Measurements from ENCODE around the gene PDE8B.

The PDE8B gene

DNA sequence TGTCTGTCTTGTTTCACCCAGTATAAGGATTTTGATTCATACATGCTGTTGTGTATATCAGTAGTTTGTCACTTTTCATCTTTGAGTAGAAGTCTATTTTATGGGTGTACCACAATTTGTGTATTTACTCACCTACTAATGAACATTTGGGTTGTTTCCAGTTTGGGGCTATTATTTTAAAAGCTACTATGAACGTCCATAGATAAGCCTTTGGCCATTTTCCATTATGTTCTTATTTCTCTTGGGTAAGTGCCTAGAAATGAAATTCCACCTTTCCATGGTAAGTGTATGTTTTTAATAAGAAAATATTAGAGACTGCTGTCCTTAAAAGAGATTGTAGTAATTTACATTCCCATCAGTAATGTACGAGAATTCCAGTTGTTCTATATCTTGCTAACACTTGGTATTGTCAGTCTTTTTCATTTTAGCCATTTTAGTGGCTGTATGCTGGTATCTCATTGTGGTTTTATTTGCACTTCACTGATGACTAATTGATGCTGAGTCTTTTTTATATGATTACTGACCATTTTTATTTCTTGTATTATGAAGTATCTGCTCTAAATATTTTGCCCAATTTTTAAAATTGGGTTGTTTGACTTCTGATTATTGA, 17.9 kb upstream of the PDE8B start:
- DNase-seq (ENCODE audit: low spot score): no peak

DNA sequence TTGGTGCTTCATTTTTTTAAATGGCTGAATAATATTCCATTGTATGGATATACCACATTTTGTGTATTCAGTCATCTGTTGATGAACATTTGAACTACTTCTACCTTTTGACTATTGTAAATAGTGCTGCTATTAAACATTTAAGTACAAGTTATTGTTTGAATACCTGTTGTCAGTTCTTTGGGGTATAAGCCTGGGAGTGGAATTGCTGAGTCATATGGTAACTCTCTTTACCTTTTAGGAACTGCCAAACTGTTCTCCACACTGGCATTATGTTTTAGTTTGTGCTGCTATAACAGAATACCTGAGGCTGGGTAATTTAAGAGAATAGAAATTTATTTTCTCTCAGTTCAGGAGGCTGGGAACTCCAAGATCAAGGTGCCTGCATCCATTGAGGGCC, 15.7 kb upstream of the PDE8B start:
- no peak for DNase-seq (ENCODE audit: low spot score)

DNA sequence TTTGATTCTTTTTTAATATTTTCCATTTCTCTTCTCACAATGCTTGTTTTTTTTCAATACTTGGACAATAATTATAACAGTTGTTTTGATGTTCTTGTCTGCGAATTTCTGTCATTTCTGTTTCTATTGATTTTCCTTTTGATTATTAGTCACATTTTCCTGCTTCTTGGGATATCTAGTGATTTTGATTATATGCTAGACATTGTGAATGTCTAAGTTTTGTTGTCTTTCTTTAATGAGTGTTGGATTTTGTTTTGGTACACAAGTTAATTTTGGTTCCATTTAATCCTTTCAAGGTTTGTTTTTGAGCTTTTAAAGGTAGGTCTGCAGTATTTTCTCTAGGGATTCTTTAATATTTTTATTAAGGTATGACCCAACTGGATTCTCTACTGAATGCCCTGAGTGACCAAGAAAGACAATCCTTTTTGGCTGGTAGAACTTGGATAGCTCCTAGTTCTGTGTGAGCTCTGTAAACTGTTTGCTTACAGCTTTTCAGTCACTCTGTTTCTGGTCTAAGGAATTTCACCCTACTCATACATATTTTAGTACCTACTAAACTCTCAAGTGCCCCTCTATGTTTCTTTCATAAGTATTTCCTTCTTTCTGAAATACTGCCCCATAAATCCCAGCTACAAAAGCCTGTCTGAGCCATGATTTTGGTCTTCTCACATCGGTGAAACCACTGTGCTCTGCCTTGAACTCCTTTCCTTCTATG, 12.5 kb upstream of the PDE8B start:
- no peak for DNase-seq (ENCODE audit: low spot score)

DNA sequence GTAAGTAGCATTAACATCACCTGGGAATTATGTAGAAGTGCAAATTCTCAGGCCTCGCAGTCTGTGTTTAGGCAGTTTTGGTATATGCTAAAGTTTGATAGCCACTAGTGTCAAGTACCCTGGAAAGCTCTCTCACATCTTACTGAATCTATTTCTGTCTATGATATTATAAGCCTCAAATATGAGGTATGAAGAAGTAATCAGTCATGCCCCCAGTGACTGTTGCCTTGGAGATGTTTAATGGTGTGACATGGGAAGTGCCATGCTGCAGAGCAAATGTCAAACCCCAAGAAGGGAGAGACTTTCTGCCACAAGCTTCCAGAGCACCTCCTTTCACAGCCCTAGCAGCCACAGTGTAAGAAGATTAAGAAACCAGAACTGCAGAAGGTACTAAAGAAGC, 9.8 kb upstream of the PDE8B start:
- no peak for DNase-seq (ENCODE audit: low spot score)

DNA sequence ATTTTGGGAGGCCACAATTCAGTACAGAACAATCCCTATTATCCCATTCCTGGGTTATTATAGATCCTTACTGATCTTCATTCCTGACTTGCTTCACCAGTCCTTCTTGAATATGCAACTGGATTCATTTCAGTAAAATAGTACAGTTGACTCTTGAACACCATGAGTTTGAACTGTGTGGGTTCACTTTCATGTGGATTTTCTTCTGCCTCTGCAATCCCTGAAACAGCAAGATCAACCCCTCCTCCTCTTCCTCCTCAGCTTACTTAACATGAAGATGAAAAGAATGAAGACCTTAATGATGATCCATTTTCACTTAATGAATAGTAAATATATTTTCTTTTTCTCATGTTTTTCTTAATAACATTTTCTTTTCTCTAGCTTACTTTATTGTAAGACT, 8.3 kb upstream of the PDE8B start:
- DNase-seq (ENCODE audit: low spot score): no peak

DNA sequence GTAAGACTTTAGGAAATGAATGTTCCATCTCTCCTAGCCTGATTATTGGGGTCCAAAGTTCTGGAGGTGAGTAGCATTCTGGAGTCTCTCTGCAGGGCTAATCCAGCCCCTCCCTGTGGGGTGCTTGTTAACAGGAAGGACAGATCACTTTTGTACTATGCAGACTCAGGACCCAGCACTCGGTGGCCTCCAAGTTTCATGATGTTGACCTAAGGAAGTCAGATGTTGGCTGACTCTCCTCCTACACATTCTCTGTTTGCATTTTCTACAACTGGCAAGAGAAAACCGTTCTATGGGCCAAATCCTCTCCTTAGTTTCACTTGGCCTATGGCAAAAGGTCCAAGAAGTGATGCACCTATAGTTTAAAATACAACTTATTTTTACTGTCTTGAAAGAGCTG, 5.5 kb upstream of the PDE8B start:
- no peak for DNase-seq (ENCODE audit: low spot score)

DNA sequence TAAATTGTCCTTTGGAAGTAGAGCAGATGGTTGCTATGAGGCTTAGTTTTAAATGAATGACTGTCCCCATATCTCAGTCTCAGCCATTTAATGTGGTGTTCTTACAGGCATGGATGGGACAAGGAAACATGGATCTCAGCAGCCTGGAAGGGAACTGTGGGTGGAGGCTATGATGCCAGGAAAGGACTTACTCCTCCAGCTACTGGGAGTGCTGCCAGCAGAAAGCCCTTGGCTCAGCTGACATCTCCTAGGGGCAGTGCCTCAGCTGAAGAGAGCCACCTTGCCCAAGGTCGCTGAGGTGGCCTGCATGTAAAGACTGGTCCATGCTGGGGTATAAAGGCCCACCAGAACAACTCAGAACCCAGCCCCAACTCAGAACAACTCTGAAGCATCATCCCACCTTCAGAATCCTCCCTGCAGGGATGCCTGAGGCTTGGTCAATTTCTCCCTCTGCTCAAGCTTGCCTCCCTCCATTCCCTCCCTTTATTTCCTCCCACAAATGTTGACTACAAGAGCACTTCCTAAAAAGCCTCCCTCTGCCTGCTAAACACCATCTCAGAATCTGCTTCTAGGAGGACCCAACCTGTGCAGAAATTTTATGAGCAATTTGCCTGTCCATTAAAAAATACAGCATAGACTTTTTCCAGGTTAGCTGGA, 1.8 kb upstream of the PDE8B start:
- DNase-seq (ENCODE audit: low spot score): no peak

DNA sequence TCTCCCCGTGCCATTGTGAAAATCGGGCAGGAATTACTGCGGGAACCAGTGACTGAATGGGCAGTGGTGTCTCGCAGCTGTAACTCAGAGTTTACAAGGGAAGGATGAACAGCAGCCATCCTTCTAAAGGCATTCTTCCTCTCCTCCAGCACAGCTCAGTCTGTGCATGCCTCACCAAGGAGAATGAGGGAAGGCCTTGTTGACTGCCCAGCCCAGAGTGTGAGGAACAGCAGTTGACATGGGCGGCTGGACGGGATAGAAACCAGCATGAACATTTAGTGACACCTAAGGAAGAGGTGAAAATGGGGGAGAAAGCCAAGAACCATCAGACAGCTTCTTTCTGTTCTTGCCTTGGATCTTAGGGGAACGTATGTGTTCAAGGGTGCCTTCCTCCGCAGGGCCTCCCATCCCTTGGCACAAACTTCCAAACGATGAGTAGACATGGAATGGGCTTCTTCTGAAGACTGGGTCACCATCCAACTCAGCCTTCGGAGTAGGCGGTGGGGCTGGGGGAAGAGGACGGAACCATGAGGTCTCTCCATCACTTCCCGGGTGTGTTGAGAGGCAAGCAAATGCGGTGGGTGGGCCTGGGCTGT, 887 bp upstream of the PDE8B start:
- no peak for DNase-seq (ENCODE audit: low spot score)

DNA sequence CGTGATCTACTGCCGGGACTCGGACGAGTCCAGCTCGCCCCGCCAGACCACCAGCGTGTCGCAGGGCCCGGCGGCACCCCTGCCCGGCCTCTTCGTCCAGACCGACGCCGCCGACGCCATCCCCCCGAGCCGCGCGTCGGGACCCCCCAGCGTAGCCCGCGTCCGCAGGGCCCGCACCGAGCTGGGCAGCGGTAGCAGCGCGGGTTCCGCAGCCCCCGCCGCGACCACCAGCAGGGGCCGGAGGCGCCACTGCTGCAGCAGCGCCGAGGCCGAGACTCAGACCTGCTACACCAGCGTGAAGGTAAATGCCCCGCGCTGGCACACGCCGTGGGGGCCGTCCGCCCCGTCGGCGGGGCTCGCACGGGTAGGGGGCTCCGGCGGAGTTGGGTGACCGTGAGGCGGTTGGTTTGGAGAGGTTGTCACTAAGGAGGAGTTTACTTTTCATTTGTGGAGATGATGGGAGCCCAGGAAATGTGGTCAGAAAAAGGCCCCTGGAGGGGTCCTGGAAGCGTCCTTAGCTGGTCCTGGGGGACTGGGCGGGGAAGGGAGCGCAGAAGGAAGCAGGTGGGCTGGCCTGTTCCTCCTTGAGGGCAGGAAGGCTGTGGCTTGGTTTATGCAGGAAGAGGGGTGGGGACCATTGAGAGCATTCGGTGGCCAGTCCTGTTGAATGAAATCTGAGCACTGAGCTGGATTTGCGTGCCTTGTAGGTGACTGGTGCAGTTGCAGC, 647 bp downstream of the PDE8B start:
- DNase-seq (ENCODE audit: low spot score): no peak

DNA sequence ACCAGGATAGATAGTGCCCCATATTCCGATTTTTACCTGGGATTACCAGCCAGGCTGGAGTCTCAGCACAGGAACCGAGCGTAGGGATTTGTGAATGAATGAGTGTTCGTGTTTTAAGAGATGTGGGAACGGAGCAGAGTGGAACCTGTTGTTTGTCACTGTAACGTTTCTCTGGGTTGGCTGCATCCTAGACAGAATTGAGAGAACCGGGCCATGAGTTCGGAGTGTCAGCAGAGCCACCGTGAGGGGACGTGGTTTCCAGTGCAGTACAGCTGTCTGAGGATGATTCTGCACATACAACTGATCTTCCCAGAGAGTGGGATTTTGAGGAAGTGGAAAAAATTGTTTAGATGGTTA, 1.2 kb downstream of the PDE8B start:
- no peak for DNase-seq (ENCODE audit: low spot score)

DNA sequence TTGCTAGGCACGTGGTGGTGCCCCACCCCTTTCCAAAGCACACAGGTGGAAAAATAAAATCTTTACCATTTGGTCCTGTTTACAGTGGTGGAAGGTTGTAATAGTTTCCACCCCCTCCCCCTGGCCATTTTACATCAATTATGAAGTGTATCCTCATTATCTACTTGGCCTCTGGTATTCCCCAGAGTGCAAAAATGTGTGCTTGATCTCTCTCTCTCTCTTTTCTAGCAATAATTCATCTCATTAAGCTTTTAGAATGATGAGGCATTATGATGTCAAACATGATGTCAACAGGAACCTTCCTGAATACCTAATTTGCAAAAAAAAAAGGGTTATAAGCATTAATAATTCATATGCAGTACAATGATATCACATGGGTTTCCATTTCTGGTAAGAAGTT, 3.1 kb downstream of the PDE8B start:
- DNase-seq (ENCODE audit: low spot score): no peak

DNA sequence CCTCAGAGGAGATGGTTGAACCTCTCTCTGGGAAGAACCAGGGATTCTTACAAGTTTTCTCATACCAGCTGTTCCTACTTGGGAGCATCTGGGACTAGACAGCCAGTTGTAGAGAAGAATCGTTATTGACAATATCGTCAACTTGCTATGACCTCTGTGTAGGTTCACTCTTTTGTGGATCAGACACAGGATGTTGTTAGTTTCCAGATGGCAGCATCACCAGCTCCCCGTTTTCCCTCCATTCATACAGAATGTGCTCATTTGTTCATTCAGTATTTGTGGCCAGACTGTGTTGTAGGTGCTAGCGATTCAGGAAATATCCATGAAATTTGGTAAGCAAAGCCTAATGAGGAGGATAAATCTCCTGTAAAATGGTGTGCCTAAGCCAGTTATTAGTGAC, 3.7 kb downstream of the PDE8B start:
- DNase-seq (ENCODE audit: low spot score): no peak

DNA sequence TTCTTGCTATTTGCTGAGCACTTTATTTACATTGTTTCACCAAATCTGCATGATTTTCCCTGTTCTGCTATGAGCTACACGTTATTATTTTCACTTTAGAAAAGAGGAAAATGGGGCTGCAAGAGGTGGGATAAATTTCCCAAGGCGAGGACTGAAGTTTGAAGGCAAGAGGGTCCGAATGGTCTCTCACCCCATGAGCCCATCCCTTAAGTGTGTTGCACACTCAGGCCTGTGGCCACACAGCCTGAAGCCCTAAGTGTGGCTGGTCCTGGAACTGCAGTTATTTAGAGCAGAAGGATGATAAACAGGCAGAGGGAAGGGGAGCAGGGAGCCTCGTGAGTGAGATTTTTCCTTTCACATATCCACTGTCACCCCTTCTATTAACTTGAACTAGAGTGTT, 7.8 kb downstream of the PDE8B start:
- no peak for DNase-seq (ENCODE audit: low spot score)

DNA sequence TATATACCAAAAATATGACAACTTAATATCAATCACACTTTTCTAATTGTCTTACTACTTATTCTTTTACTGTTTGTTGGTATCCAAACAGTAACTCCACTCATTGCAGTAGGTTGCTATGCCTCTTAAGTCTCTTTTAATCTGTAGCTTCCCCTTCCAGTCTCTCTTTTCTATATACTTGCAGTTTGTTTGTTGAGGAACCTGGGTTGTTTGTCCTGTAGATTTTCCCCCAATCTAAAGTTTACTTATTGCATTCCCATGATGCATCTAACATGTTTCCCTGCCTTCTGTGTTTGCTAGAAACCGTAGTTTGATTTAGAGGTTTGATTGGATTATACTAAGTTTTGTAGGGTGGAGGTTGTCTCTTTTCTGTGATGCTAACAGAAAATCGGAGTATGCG, 10.6 kb downstream of the PDE8B start:
- no peak for DNase-seq (ENCODE audit: low spot score)

DNA sequence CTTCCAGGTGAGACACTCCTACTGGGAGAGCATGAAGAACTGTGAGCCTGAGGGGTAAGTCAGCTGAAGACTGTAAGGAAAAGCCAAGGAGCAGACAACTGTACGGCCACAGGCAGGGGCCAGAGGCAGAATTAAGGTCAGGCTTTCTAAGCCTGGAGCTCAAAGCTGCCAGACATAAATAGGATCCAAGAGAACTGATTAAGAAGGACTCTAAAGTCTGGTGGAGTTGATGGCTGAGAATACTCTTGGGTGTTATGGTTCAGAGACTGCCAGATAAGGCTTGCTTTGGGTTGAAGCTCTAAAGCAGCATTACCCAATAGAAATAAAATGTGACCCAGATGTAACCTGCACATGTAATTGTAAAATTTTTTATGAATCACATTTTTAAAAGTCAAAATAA, 12.2 kb downstream of the PDE8B start:
- DNase-seq (ENCODE audit: low spot score): no peak

DNA sequence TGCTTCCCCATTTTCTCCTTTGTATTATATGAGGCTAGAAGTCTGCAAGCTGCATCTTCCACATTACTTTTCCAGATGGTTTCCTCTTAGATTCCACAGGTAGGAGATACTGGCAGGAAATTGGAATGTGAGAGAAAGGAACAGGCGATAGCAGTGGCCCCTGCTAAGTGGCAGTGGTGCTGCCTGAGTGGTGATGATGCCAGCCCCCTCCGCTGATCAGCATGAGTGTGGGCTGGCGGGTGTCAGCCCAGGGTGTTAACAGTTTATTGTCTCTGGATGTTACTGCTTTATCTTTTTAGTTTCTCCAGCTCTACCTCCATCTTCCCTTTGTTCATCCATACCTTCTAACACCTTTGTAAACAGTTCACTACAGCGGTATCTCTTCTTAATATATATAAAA, 13.2 kb downstream of the PDE8B start:
- DNase-seq (ENCODE audit: low spot score): no peak

DNA sequence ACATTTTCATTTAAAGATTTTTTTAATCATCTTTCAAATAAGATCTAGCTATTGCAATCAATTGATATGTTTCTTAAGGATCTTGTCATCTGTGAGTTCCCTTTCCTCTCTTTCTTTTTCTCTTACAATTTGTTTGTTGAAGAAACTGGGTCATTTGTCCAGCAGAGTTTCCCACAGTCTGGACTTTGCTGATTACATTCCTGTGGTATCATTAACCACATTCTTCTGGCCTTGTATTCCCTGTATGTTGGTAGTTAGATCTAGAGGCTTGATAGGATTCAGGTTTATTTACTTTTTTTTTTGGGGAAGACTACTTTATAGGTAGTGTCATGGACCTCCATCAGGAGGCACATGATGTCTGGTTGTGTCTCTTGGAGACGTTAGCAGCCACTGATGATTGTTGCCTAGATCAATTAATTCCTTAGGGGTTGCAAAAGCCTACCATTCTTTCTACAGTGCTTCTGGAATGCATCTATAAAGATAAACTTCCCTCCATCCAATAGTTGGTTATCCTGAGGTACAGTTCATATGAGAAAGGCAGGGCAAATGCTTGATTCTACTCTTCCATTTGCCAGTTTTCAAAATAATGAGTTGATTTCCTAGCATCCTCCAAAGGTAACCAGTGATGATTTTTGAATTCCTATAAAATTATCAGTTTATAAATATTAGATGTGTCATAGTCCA, 14.3 kb downstream of the PDE8B start:
- no peak for DNase-seq (ENCODE audit: low spot score)

DNA sequence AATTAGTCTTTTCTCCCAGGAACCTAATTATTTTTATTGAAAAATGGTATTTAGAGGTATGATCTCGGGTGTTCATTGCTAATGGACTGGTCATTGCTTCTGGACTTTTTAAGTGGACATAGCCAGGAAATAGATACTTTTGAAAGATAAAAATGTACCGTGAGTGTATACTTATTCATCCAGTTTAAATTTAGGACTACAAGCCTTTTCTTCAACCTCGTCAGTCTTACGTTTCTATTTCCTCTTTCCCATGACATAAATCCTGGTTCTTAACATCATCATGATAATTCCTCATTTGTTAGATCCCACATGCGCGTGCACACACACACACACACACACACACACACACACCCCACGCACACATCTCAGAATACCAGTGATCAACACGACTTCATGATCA, 15.1 kb downstream of the PDE8B start:
- DNase-seq (ENCODE audit: low spot score): no peak

DNA sequence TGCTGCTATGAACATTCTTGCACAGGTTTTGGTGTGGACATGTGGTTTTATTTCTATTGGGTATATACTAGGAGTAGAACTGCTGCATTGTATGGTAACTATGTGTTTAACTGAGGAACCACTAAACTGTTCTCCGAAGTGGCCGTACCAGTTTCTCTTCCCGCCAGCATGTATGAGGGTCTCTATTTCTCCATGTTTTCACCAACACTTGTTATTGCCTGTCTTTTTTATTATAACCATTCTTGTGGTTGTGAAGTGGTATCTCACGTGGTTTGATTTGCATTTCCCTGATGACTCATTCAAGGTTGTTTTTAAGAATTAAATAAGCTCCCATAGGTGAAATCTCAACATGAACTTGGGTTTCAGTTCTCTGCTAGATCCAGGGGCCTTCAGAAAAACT, 19.4 kb downstream of the PDE8B start:
- no peak for DNase-seq (ENCODE audit: low spot score)

DNA sequence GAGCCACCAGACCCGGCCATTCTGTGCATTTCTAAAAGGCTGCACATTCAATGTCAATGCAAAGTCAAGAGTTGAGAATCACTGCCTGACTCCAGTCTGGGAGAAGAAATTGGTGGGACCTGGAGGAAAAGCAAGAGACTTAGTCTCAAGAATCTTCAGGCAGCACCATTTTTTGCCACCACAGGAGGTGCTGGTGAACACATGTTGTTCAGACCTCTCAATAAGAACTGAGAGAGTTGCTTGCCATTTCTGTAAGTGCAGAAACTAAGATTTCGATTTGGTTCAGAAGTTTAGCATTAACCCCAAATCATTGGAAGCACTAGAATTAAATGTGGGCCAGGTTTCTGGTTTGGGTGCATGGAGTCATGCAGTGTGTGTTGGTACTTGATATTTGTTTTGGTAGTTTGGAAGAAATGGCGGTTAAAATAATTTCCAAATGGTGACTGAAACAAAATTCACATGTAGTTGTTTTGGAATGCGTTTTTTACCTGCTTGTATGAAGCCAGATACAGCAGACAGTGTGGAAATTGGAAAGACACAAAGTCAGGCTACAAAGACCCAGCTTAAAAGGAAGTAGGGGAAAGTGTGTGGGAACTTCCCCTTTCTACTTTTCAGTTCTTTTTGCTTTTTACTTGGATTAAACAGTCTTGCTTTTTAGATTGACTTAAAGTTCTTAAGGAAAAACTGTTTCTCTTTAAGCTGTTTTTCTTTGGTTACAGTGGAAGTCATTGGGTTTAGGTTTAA, 20.4 kb downstream of the PDE8B start:
- no peak for DNase-seq (ENCODE audit: low spot score)

DNA sequence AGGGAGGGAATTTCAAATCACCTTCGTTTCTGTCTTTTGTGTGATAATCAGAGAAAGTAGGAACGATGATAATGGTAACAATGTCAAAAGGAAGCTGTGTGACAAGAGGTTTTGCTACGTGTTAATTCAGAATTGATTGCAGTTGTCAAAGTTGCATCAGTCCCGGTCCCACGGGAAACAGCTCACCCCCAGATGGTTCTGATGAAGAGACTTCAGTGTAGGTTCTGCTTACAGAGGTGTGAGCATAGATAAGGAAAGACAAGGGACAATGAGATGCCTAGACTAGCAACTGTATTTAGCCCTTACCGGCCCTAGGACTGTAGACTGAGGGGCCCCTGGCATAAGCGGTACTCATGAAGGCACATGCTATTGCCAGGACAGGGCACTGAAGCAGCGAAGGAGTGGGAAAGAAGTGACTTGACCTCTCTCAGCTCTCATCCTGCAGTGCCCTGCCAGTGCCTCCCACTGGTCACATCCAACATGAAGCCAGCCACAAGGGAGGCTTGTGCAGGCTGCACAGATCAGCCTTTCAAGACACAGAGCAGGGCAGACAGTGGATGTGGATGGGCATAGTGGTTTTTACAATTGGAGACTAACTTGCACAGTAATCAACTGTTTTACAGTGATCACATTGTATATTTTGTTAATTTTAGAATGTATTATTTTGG, 21.1 kb downstream of the PDE8B start:
- DNase-seq (ENCODE audit: low spot score): no peak
